Keratinocyte (primary cell): ENCODE measurements around the gene SSH3. TPM values are rescaled to one million over a fixed set of nuclear protein-coding genes. Genes with fewer than 3 reads are reported as not detected.
"Not testable (repeated sequence)": the region's sequence is repeated elsewhere in the genome, so short reads cannot be mapped to it uniquely, and the experiment has no call there.

ENCODE experiments used
- DNase-seq: peaks from one replicate; pipeline ENCODE4 v3.0.0-alpha.2; 2011; ENCODE audit warnings: low read depth, missing footprints, low spot score
- FAIRE-seq: peaks from 2 replicates; lab custom pipeline; 2011; peaks lifted over from hg19 to GRCh38; lab: Jason Lieb, UNC
- H2AFZ ChIP-seq: 2 replicates; pipeline ENCODE4 v1.6.0; 2012; ENCODE audit warnings: low read length, control low read depth, inconsistent platforms; ENCODE audit not compliant: control insufficient read depth
- H3K27ac ChIP-seq: 2 replicates; pipeline ENCODE4 v1.5.1; 2011; ENCODE audit warnings: low read length; ENCODE audit not compliant: control insufficient read depth, insufficient read depth
- H3K27me3 ChIP-seq: 3 replicates; pipeline ENCODE4 v1.6.0; 2011; ENCODE audit warnings: low read length; ENCODE audit not compliant: control insufficient read depth, insufficient read depth; ENCODE audit errors: extremely low read depth
- H3K36me3 ChIP-seq, 2 experiments: 2 replicates in 1 of 2; 3 replicates in 1 of 2; pipeline ENCODE4 v1.5.1; 2011; ENCODE audit warnings: low read length in 2 of 2, mild to moderate bottlenecking in 1 of 2; ENCODE audit not compliant: control insufficient read depth in 2 of 2, insufficient read depth in 2 of 2; ENCODE audit errors: extremely low read depth in 1 of 2
- H3K4me1 ChIP-seq: 3 replicates; pipeline ENCODE4 v1.5.1; 2011; ENCODE audit warnings: low read length; ENCODE audit not compliant: control insufficient read depth, insufficient read depth; ENCODE audit errors: extremely low read depth
- H3K4me2 ChIP-seq: 3 replicates; pipeline ENCODE4 v1.6.0; 2011; ENCODE audit warnings: low read depth, low read length; ENCODE audit not compliant: control insufficient read depth, insufficient read depth; ENCODE audit errors: extremely low read depth
- H3K4me3 ChIP-seq, 3 experiments: fragments of 200-600 bp in 1 of 3; sonication (generic) in 1 of 3; 2 replicates in 2 of 3; 3 replicates in 1 of 3; pipeline ENCODE4 v1.5.1; 2011 to 2016; ENCODE audit warnings: low read length in 3 of 3, mild to moderate bottlenecking in 3 of 3, control low read depth in 2 of 3, inconsistent platforms in 1 of 3, low read depth in 1 of 3, mixed read lengths in 1 of 3, mixed run types in 1 of 3, moderate library complexity in 1 of 3; ENCODE audit not compliant: control insufficient read depth in 2 of 3, insufficient read depth in 2 of 3; ENCODE audit errors: extremely low read depth in 1 of 3
- H3K79me2 ChIP-seq: 2 replicates; pipeline ENCODE4 v1.6.0; 2012; ENCODE audit warnings: low read length; ENCODE audit not compliant: control insufficient read depth, insufficient read depth
- H3K9ac ChIP-seq: 3 replicates; pipeline ENCODE4 v1.6.0; 2011; ENCODE audit warnings: low read length; ENCODE audit not compliant: control insufficient read depth, insufficient read depth; ENCODE audit errors: extremely low read depth
- H3K9me1 ChIP-seq: 3 replicates; pipeline ENCODE4 v1.6.0; 2011; ENCODE audit warnings: low read length; ENCODE audit not compliant: control insufficient read depth, insufficient read depth; ENCODE audit errors: extremely low read depth
- H3K9me3 ChIP-seq: 2 replicates; pipeline ENCODE4 v1.5.1; 2012; ENCODE audit warnings: low read depth, low read length; ENCODE audit not compliant: control insufficient read depth
- H4K20me1 ChIP-seq: 3 replicates; pipeline ENCODE4 v1.6.0; 2011; ENCODE audit warnings: low read length; ENCODE audit not compliant: control insufficient read depth, insufficient read depth; ENCODE audit errors: extremely low read depth
- CTCF ChIP-seq, 3 experiments: IDR thresholded peaks in 1 of 3; conservative IDR thresholded peaks in 1 of 3; optimal IDR thresholded peaks in 1 of 3; 2 replicates in 2 of 3; 3 replicates in 1 of 3; pipeline versions ENCODE3 to v1.5.1; 2011; ENCODE audit warnings: low read length in 3 of 3, mild to moderate bottlenecking in 3 of 3, moderate library complexity in 2 of 3, control low read depth in 1 of 3, inconsistent platforms in 1 of 3; ENCODE audit not compliant: insufficient read depth in 2 of 3; ENCODE audit errors: extremely low read depth in 1 of 3
- EZH2 ChIP-seq: IDR thresholded peaks from one replicate; pipeline ENCODE4 v1.6.1; 2012; ENCODE audit warnings: inconsistent platforms, mild to moderate bottlenecking, low read length, moderate library complexity
- dilution Hi-C: fragments of 300-500 bp; cut with MboI; formaldehyde crosslinking; loops from one replicate; pipeline ENCODE4 v1.7.0; 2020; ENCODE audit warnings: low sequenced_read_pairs; ENCODE audit not compliant: extremely low pct_ligation_motif_present
- polyA plus RNA-seq, 5 experiments: library from polyadenylated mRNA; depleted of rRNA in 3 of 5; stranded (reverse) in 3 of 5; stranded (forward) in 1 of 5; unstranded in 1 of 5; fragments of >200 nt; gene quantifications; 1 replicate in 1 of 5; 2 replicates in 3 of 5; 3 replicates in 1 of 5; pipeline versions ENCODE4 v1.2.1 to v1.2.3, GENCODE V29; 2011 to 2012; ENCODE audit warnings: missing spikeins in 2 of 5, low read depth in 1 of 5, low replicate concordance in 1 of 5

SSH3 gene
- polyA plus RNA-seq, 1 donor (not counting 4 experiments of a cell fraction or from before 2014, with no cell fraction given) = 24.8 TPM

- no peaks in the 10 kb centered on the region for H3K9me1 ChIP-seq
- FAIRE-seq = no peak
- peaks cover 5% of the 10 kb centered on the region for H3K79me2 ChIP-seq
- peak overlapping the region; percentile 58 for H3K27ac ChIP-seq
- no peak for TF ChIP-seq EZH2
- no peak for TF ChIP-seq CTCF (optimal IDR thresholded peaks at IDR 0.05 in 1 of 3, IDR thresholded peaks at IDR 0.05 in 1 of 3, conservative IDR thresholded peaks at IDR 0.05 in 1 of 3; ENCODE audit: extremely low read depth in 1 of 3, insufficient read depth in 2 of 3, low read length in 3 of 3)
- peaks cover 0 to 4% of the 10 kb centered on the region in 2 experiments for H3K36me3 ChIP-seq
- peaks cover 30% of the 10 kb centered on the region for H3K4me1 ChIP-seq
- H3K4me2 ChIP-seq = peak overlapping the region; percentile 100
- no peaks in the 10 kb centered on the region for H4K20me1 ChIP-seq
- H3K9ac ChIP-seq = peak overlapping the region; percentile 80
- DNase-seq = no peak
- peak overlapping the region; percentile 94 for H2AFZ ChIP-seq
- dilution Hi-C loops = no loop called here
- peak overlapping the region; percentile 81 to 94 (median 82) for H3K4me3 ChIP-seq
- no peaks in the 10 kb centered on the region for H3K9me3 ChIP-seq
- no peaks in the 10 kb centered on the region for H3K27me3 ChIP-seq
Observed at GRCh38 chr11:67317888-67318555, 14.7 kb downstream of the SSH3 start.

- H3K9me3 ChIP-seq, FAIRE-seq, H4K20me1 ChIP-seq, dilution Hi-C loops, H3K27ac ChIP-seq, H3K9me1 ChIP-seq, H2AFZ ChIP-seq, H3K79me2 ChIP-seq, DNase-seq, H3K9ac ChIP-seq, H3K27me3 ChIP-seq, H3K36me3 ChIP-seq: not testable (repeated sequence)
- Histone ChIP-seq H3K4me2 (peak overlapping the region; percentile 100), H3K4me1 (peaks cover 22% of the 10 kb centered on the region), H3K4me3 (peak overlapping the region in 2 of 3 experiments; percentile 81 to 94)
Observed at GRCh38 chr11:67318876-67319275, 15.5 kb downstream of the SSH3 start.
